ENCODE measurements around the gene PUM1. TPM values are rescaled to one million over a fixed set of nuclear protein-coding genes. Genes with fewer than 3 reads are reported as not detected.
"Not testable (repeated sequence)": the region's sequence is repeated elsewhere in the genome, so short reads cannot be mapped to it uniquely, and the experiment has no call there.

PUM1 gene
- total RNA-seq, 1 donor from 2014 or later: 105 TPM

GRCh38 chr1:30976143-30976542 is 89.4 kb downstream of the PUM1 start:
- peaks cover 18% of the 10 kb centered on the region for H3K36me3 Mint-ChIP-seq (ENCODE audit: low read depth)
- H3K9me3 Mint-ChIP-seq (ENCODE audit: low read depth): no peaks in the 10 kb centered on the region
- H3K27ac Mint-ChIP-seq (ENCODE audit: unreplicated experiment): peak overlapping the region; percentile 86
- no peak for DNase-seq (ENCODE audit: low spot score)
- TF ChIP-seq CTCF (IDR thresholded peaks at IDR 0.05): no peak
- H3K27me3 Mint-ChIP-seq (ENCODE audit: low read depth): no peaks in the 10 kb centered on the region
- peaks cover 55% of the 10 kb centered on the region for H3K4me1 Mint-ChIP-seq (ENCODE audit: low read depth)
- no peak overlapping the region for H3K4me3 Mint-ChIP-seq (ENCODE audit: unreplicated experiment)

GRCh38 chr1:30975217-30975616 is 90.3 kb downstream of the PUM1 start:
- no peak for TF ChIP-seq CTCF (IDR thresholded peaks at IDR 0.05)
- DNase-seq (ENCODE audit: low spot score): no peak
- Mint-ChIP-seq H3K27me3 (ENCODE audit: low read depth) (no peaks in the 10 kb centered on the region), H3K27ac (ENCODE audit: unreplicated experiment) (peak overlapping the region; percentile 54), H3K4me1 (ENCODE audit: low read depth) (peaks cover 49% of the 10 kb centered on the region), H3K9me3 (ENCODE audit: low read depth) (no peaks in the 10 kb centered on the region), H3K36me3 (ENCODE audit: low read depth) (peaks cover 18% of the 10 kb centered on the region), H3K4me3 (ENCODE audit: unreplicated experiment) (no peak overlapping the region)

GRCh38 chr1:30974536-30974935 is 91.0 kb downstream of the PUM1 start:
- H3K36me3 Mint-ChIP-seq (ENCODE audit: low read depth): peaks cover 13% of the 10 kb centered on the region
- peak overlapping the region; percentile 51 for H3K27ac Mint-ChIP-seq (ENCODE audit: unreplicated experiment)
- H3K27me3 Mint-ChIP-seq (ENCODE audit: low read depth): no peaks in the 10 kb centered on the region
- no peak for TF ChIP-seq CTCF (IDR thresholded peaks at IDR 0.05)
- H3K4me1 Mint-ChIP-seq (ENCODE audit: low read depth): peaks cover 49% of the 10 kb centered on the region
- no peak for DNase-seq (ENCODE audit: low spot score)
- no peaks in the 10 kb centered on the region for H3K9me3 Mint-ChIP-seq (ENCODE audit: low read depth)
- H3K4me3 Mint-ChIP-seq (ENCODE audit: unreplicated experiment): no peak overlapping the region

- not testable (repeated sequence) for H3K4me3 Mint-ChIP-seq (ENCODE audit: unreplicated experiment); DNase-seq (ENCODE audit: low spot score); H3K36me3 Mint-ChIP-seq (ENCODE audit: low read depth); H3K27me3 Mint-ChIP-seq (ENCODE audit: low read depth); H3K27ac Mint-ChIP-seq (ENCODE audit: unreplicated experiment); H3K9me3 Mint-ChIP-seq (ENCODE audit: low read depth)
- peaks cover 50% of the 10 kb centered on the region for H3K4me1 Mint-ChIP-seq (ENCODE audit: low read depth)
Observed at GRCh38 chr1:30972349-30972748, 93.2 kb downstream of the PUM1 start.

DNA sequence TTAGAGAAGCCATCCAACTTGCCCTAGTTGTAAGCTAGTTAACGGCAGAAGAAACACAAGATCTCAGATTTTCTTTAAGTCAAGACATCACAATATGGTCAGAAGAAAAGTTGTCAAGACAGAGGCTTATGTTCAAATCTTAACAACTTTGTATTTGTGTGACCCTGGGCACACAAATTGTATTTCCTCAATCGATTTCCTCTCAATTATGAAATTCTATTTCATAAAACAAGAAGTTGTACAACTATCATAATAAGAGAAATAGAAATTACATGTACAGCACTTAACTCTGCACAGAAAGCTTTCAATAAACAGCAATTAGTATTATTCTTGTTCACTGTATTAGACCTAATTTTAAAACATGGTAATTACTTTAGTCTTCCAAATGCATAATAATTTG is 94.0 kb downstream of the PUM1 start:
- H3K27ac Mint-ChIP-seq (ENCODE audit: unreplicated experiment): no peak overlapping the region
- H3K4me1 Mint-ChIP-seq (ENCODE audit: low read depth): peaks cover 50% of the 10 kb centered on the region
- no peak for DNase-seq (ENCODE audit: low spot score)
- no peaks in the 10 kb centered on the region for H3K27me3 Mint-ChIP-seq (ENCODE audit: low read depth)
- TF ChIP-seq CTCF (IDR thresholded peaks at IDR 0.05): no peak
- no peak overlapping the region for H3K4me3 Mint-ChIP-seq (ENCODE audit: unreplicated experiment)
- H3K36me3 Mint-ChIP-seq (ENCODE audit: low read depth): peaks cover 15% of the 10 kb centered on the region
- no peaks in the 10 kb centered on the region for H3K9me3 Mint-ChIP-seq (ENCODE audit: low read depth)

DNA sequence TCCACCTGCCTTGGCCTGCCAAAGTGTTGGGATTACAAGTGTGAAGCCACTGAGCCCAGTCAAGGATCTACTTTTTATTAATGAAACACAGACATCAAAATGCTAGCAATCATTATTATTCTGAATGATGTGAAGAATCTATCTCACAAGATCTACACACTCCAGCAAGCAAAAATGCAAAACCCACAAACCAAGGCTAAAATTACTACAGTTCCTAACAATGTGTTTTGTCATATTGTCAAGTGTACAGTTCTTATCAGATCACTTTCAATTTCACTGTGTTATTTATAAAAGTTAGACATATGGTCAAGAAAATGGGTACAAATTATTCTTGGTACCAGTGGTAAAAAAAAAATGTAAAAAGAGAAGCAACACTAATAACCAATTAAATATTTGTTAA is 95.6 kb downstream of the PUM1 start:
- Mint-ChIP-seq H3K36me3 (ENCODE audit: low read depth) (peaks cover 23% of the 10 kb centered on the region), H3K4me1 (ENCODE audit: low read depth) (peaks cover 55% of the 10 kb centered on the region), H3K9me3 (ENCODE audit: low read depth) (no peaks in the 10 kb centered on the region), H3K4me3 (ENCODE audit: unreplicated experiment) (no peak overlapping the region), H3K27ac (ENCODE audit: unreplicated experiment) (no peak overlapping the region), H3K27me3 (ENCODE audit: low read depth) (no peaks in the 10 kb centered on the region)
- DNase-seq (ENCODE audit: low spot score): no peak
- TF ChIP-seq CTCF (IDR thresholded peaks at IDR 0.05): no peak

Data from chondrocyte (in vitro differentiated cells).